H1 (cell line): ENCODE data around the gene DCP2.

ENCODE experiments used
- ATF3 ChIP-seq: IDR thresholded peaks from 2 replicates; pipeline ENCODE4 v1.6.1; 2011; ENCODE audit warnings: low read depth, mild to moderate bottlenecking, low read length; ENCODE audit not compliant: insufficient read depth
- CEBPB ChIP-seq: IDR thresholded peaks from 2 replicates; pipeline ENCODE4 v1.6.1; 2012; ENCODE audit warnings: low read depth, low read length
- CHD2 ChIP-seq: IDR thresholded peaks from 2 replicates; pipeline ENCODE4 v1.6.1; 2012; ENCODE audit warnings: low read length, improper control_type of control experiment
- CTCF ChIP-seq, 3 experiments: IDR thresholded peaks; 1 replicate in 2 of 3; 2 replicates in 1 of 3; pipeline versions ENCODE4 v1.5.1 to v1.6.1; 2011; ENCODE audit warnings: low read length in 3 of 3, mild to moderate bottlenecking in 3 of 3, inconsistent platforms in 2 of 3, low read depth in 1 of 3, moderate library complexity in 1 of 3; ENCODE audit not compliant: insufficient read depth in 1 of 3; ENCODE audit errors: control extremely low read depth in 1 of 3
- EZH2 ChIP-seq: fragments of 200-600 bp; sonication (generic); IDR thresholded peaks from 2 replicates; pipeline ENCODE4 v1.7.1; 2012; ENCODE audit warnings: low read depth, mild to moderate bottlenecking, moderate library complexity, low read length, inconsistent platforms; ENCODE audit not compliant: severe bottlenecking
- HDAC2 ChIP-seq, 2 experiments: fragments of 300-600 bp in 1 of 2; sonication (generic) in 1 of 2; IDR thresholded peaks; 2 replicates each; pipeline ENCODE4 v1.6.1; 2011 to 2012; ENCODE audit warnings: low read depth in 2 of 2, low read length in 2 of 2, mild to moderate bottlenecking in 2 of 2, moderate library complexity in 2 of 2, borderline replicate concordance in 1 of 2, inconsistent platforms in 1 of 2
- HDAC6 ChIP-seq: IDR thresholded peaks from one replicate; pipeline ENCODE4 v1.7.1; 2012; ENCODE audit warnings: low read depth, mild to moderate bottlenecking, inconsistent platforms, low read length, moderate library complexity
- POLR2A ChIP-seq, 2 experiments: IDR thresholded peaks; 1 replicate in 1 of 2; 2 replicates in 1 of 2; pipeline ENCODE4 v1.6.1; 2011; ENCODE audit warnings: low read depth in 2 of 2, low read length in 2 of 2, mild to moderate bottlenecking in 2 of 2; ENCODE audit errors: control extremely low read depth in 1 of 2
- RBBP5 ChIP-seq: IDR thresholded peaks from 2 replicates; pipeline ENCODE4 v1.7.1; 2012; ENCODE audit warnings: low read depth, mild to moderate bottlenecking, inconsistent platforms, low read length, moderate library complexity, borderline replicate concordance
- SP4 ChIP-seq: IDR thresholded peaks from 2 replicates; pipeline ENCODE4 v1.6.1; 2012; ENCODE audit warnings: low read length, inconsistent platforms
- TAF1 ChIP-seq: IDR thresholded peaks from 2 replicates; pipeline ENCODE4 v1.6.1; 2011; ENCODE audit warnings: mild to moderate bottlenecking, low read depth, low read length
- YY1 ChIP-seq: IDR thresholded peaks from 2 replicates; pipeline ENCODE4 v1.6.1; 2011; ENCODE audit warnings: low read depth, mild to moderate bottlenecking, low read length

DNA sequence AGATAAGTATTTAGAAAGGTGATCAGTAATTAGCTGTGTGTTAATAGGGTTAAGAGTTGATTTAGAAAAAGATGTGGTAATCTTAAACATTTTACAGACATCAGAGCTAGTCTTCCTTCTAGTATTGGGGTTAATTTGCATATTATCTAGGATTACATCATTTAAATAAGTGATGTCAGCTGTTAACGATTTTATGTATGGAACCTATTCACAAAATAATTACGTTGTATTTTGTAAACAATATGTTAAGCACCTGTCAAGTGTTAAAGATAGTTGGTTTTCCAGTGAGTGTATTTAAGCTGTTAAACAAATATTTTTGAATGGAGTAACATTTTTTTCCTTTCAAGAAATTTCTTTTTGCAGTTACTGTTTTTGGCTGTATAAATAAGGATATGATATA lies 2.2 kb downstream of the DCP2 start:
- no peak for TF ChIP-seq CTCF (IDR thresholded peaks at IDR 0.05; ENCODE audit: control extremely low read depth in 1 of 3, insufficient read depth in 1 of 3, low read depth in 1 of 3, low read length in 3 of 3)
- TF ChIP-seq EZH2: no peak
- TF ChIP-seq POLR2A (IDR thresholded peaks at IDR 0.05; ENCODE audit: control extremely low read depth in 1 of 2, low read depth in 2 of 2, low read length in 2 of 2): no peak
- TF ChIP-seq CEBPB: no peak
- no peak for TF ChIP-seq HDAC2 (IDR thresholded peaks at IDR 0.05; ENCODE audit: borderline replicate concordance in 1 of 2, low read depth in 2 of 2, low read length in 2 of 2)
- TF ChIP-seq SP4: no peak
- TF ChIP-seq ATF3: no peak
- TF ChIP-seq TAF1: no peak
- no peak for TF ChIP-seq RBBP5
- no peak for TF ChIP-seq CHD2
- TF ChIP-seq YY1: no peak
- no peak for TF ChIP-seq HDAC6
